GM23248 (cell line): ENCODE results near the gene VEGFC. TPM values are rescaled to one million over a fixed set of nuclear protein-coding genes. Genes with fewer than 3 reads are reported as not detected.

ENCODE experiments used
- DNase-seq: peaks from one replicate; pipeline ENCODE4 v3.0.0-alpha.2; 2015
- H2AFZ ChIP-seq: fragments of 200-600 bp; sonication (generic); 2 replicates; pipeline ENCODE4 v1.6.1; 2016; ENCODE audit warnings: antibody characterized with exemption
- H3F3A ChIP-seq: fragments of 200-600 bp; sonication (generic); 2 replicates; pipeline ENCODE4 v1.6.1; 2016; ENCODE audit warnings: mild to moderate bottlenecking, antibody characterized with exemption, mixed run types; ENCODE audit not compliant: insufficient read depth
- H3K27ac ChIP-seq: fragments of 200-600 bp; sonication (generic); 2 replicates; pipeline ENCODE4 v1.5.1; 2016; ENCODE audit warnings: mild to moderate bottlenecking
- H3K27me3 ChIP-seq: fragments of 200-600 bp; sonication (generic); replicated peaks from 2 replicates; pipeline ENCODE4 v1.6.1; 2016; ENCODE audit warnings: mild to moderate bottlenecking; ENCODE audit not compliant: insufficient read depth
- H3K36me3 ChIP-seq: fragments of 200-600 bp; sonication (generic); 2 replicates; pipeline ENCODE4 v1.6.1; 2016; ENCODE audit warnings: low read depth, mild to moderate bottlenecking
- H3K4me1 ChIP-seq: fragments of 200-600 bp; sonication (generic); 2 replicates; pipeline ENCODE4 v1.6.1; 2016; ENCODE audit warnings: mild to moderate bottlenecking; ENCODE audit not compliant: insufficient read depth
- H3K4me2 ChIP-seq: fragments of 200-600 bp; sonication (generic); one replicate; pipeline ENCODE4 v1.6.1; 2016; ENCODE audit warnings: mild to moderate bottlenecking; ENCODE audit not compliant: unreplicated experiment
- H3K4me3 ChIP-seq: fragments of 200-600 bp; sonication (generic); 2 replicates; pipeline ENCODE4 v1.5.1; 2016; ENCODE audit warnings: mild to moderate bottlenecking
- H3K79me2 ChIP-seq: fragments of 200-600 bp; sonication (generic); 2 replicates; pipeline ENCODE4 v1.6.1; 2016; ENCODE audit warnings: mild to moderate bottlenecking; ENCODE audit not compliant: insufficient read depth
- H3K9ac ChIP-seq: fragments of 200-600 bp; sonication (generic); 2 replicates; pipeline ENCODE4 v1.6.1; 2016; ENCODE audit warnings: mild to moderate bottlenecking
- H3K9me2 ChIP-seq: fragments of 200-600 bp; sonication (generic); 2 replicates; pipeline ENCODE4 v1.6.1; 2016; ENCODE audit warnings: mixed run types, mild to moderate bottlenecking, moderate library complexity; ENCODE audit not compliant: insufficient read depth
- H3K9me3 ChIP-seq: fragments of 200-600 bp; sonication (generic); one replicate; pipeline ENCODE4 v1.6.1; 2017; ENCODE audit warnings: low read depth
- H4K20me1 ChIP-seq: fragments of 200-600 bp; sonication (generic); 2 replicates; pipeline ENCODE4 v1.6.0; 2016; ENCODE audit not compliant: insufficient read depth
- EZH2 ChIP-seq: fragments of 200-600 bp; sonication (generic); IDR thresholded peaks from 2 replicates; pipeline ENCODE4 v1.6.1; 2018; ENCODE audit warnings: antibody characterized with exemption, mild to moderate bottlenecking; ENCODE audit not compliant: insufficient read depth, poor library complexity, severe bottlenecking
- EZH2phosphoT487 ChIP-seq: fragments of 200-600 bp; sonication (generic); IDR thresholded peaks from 2 replicates; pipeline ENCODE4 v1.6.1; 2018; ENCODE audit warnings: antibody characterized with exemption, moderate library complexity, mild to moderate bottlenecking, low read depth; ENCODE audit not compliant: insufficient read depth
- WGBS, 2 experiments: methylation state at CpG; one replicate each; pipeline ENCODE4 v1.1.6; 2015 to 2017; ENCODE audit warnings: low lambda C conversion rate in 2 of 2, low coverage in 1 of 2; ENCODE audit errors: missing lambda C conversion rate in 2 of 2; 5-methylcytosine and 5-hydroxymethylcytosine counted together
- in situ Hi-C: fragments of 300-500 bp; cut with MboI; formaldehyde crosslinking; loops from 2 replicates; pipeline ENCODE4 v1.15.0; 2020
- polyA plus RNA-seq: library from polyadenylated mRNA; unstranded; fragments of >200 nt; fragmentation: Nextera tagmentation; extraction: Ambion mirVana; gene quantifications from 2 replicates; pipeline ENCODE4 v1.2.1, GENCODE V29; 2016
- total RNA-seq: library from RNA; depleted of rRNA; stranded (reverse); fragments of >200 nt; shearing (Covaris generic); gene quantifications from 2 replicates; pipeline ENCODE4 v1.2.3, GENCODE V29; 2014; rRNA removed

VEGFC gene, protein sequence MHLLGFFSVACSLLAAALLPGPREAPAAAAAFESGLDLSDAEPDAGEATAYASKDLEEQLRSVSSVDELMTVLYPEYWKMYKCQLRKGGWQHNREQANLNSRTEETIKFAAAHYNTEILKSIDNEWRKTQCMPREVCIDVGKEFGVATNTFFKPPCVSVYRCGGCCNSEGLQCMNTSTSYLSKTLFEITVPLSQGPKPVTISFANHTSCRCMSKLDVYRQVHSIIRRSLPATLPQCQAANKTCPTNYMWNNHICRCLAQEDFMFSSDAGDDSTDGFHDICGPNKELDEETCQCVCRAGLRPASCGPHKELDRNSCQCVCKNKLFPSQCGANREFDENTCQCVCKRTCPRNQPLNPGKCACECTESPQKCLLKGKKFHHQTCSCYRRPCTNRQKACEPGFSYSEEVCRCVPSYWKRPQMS
- 41.6 and 56.3 TPM in 2 replicates for total RNA-seq
- 20.6 and 21.7 TPM in 2 replicates for polyA plus RNA-seq

DNA sequence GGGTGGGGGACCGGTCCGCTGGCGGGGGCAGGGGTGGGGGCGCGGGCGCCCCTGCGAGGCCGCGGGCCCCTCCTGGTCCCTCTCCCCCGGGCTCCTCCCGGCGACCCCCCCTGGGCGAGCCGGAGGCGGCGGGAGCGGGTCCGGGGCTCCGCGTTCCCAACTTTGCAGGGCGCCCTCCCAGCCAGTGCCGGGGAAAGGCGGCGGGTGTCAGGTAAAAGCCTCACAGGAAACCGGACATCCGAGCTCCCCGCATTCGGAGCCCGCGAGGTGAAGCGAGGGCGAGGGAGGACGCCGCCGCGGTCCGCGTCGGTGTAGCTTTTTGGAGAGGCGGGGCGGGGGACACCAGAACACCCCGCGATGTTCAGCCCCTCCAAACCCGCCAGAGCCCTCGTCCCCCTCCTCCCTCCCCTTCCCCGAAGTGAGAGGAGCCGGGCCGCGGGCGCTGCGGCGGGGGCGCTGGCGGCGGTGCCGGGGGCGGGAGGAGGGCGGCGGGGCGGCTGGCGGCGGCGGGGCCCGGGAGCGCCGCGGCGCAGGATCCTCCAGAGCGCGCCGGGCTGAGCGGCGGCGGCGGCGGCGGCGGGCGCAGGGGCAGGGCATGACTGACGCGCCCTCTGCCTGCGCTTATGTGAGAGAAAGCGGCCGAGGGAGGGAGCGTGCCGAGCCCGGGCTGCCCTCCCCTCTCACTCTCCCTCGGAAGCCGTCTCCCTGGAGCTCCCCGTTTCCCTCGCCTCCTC lies at the start of gene VEGFC:
TSS of gene VEGFC (minus strand) at position 597 of the 734 bp plus-strand sequence. CDS start 611 bp downstream, outside the sequence.
- Histone ChIP-seq H3K9me3 (no peaks in the 10 kb centered on the region), H3K27me3 (no peaks in the 10 kb centered on the region), H3K4me1 (peaks cover 40% of the 10 kb centered on the region), H3K4me3 (peak within 1 kb of the TSS; percentile 89), H3K4me2 (peak within 1 kb of the TSS; percentile 85), H3K9me2 (no peaks in the 10 kb centered on the region), H3K27ac (peak within 1 kb of the TSS; percentile 85), H2AFZ (peak within 1 kb of the TSS; percentile 68), H3K9ac (peak within 1 kb of the TSS; percentile 93), H3F3A (peaks cover 64% of the 10 kb centered on the region), H4K20me1 (no peaks in the 10 kb centered on the region), H3K79me2 (peaks cover 48% of the 10 kb centered on the region), H3K36me3 (0 out of 2 replicates have a peak, but pooled peaks cover 12% of the 10 kb centered on the region)
- peak; percentile 94 for DNase-seq
- 0 to 2% methylated on average over 10 to 74 of the region's 91 CpGs for WGBS, 2 experiments
- in situ Hi-C loops: loop anchor here (25.0 kb wide), 2 partner anchors 245 to 545 kb away; no protein-coding TSS in a partner anchor
- TF ChIP-seq EZH2phosphoT487: no peak
- TF ChIP-seq EZH2: no peak

DNA sequence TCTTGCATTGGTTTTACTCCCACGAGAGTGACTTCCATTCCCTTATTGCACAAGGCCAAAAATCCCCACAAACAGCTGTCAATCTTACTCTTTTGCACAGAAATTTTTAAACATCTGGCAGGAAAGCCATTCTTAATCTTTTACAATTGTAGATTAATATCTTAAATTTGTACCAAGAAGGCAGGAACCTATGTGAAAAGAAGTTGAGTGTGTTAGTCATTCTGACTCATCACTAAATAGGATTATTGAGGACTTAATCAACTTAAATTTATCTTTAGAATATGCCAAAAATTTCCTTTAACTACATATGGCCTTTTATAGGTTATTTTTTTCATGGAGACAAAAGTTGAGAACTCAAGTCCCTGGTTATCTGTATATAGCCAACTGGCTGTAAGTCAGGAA lies 49.0 kb upstream of the VEGFC start:
- in situ Hi-C loops: no loop called here
- H3K4me2 ChIP-seq: peak overlapping the region; percentile 42

DNA sequence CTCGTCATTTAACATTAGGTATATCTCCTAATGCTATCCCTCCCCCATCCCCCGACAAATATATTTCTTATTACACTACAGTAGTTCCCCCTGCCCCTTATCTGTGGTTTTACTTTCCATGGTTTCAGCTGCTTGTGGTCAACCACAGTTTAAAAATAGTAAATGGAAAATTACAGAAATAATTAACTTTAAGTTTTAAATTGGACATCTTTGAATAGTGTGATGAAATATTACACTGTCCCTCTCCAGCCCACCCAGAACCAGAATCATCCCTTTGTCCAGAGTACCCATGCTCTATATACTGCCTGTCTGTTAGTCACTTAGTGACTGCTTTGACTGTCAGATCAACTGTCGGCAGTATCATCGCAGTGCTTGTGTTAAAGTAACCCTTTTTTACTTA lies 47.4 kb upstream of the VEGFC start:
- in situ Hi-C loops: no loop called here
- Histone ChIP-seq H3K9ac (no peak overlapping the region), H3K9me2 (no peaks in the 10 kb centered on the region), H3K9me3 (no peaks in the 10 kb centered on the region), H4K20me1 (no peaks in the 10 kb centered on the region), H3K79me2 (no peaks in the 10 kb centered on the region), H3K4me1 (peaks cover 60% of the 10 kb centered on the region), H3F3A (peaks cover 41% of the 10 kb centered on the region), H3K36me3 (no peaks in the 10 kb centered on the region), H3K4me3 (no peak overlapping the region), H3K4me2 (no peak overlapping the region), H3K27me3 (no peaks in the 10 kb centered on the region), H3K27ac (no peak overlapping the region), H2AFZ (no peak overlapping the region)
- DNase-seq: peak; percentile 16
- WGBS, 2 experiments: 90 to 95% methylated on average over 4 of the region's 4 CpGs
- TF ChIP-seq EZH2: no peak
- TF ChIP-seq EZH2phosphoT487: no peak

More for the DNA sequence above, 49.0 kb upstream of the VEGFC start:
- H3K9me3 ChIP-seq: no peaks in the 10 kb centered on the region
- peak; percentile 74 for DNase-seq
- H3K9me2 ChIP-seq: no peaks in the 10 kb centered on the region
- 10 to 19% methylated on average over 1 of the region's 1 CpG for WGBS, 2 experiments
- H3K79me2 ChIP-seq: no peaks in the 10 kb centered on the region
- H4K20me1 ChIP-seq: no peaks in the 10 kb centered on the region
- peaks cover 55% of the 10 kb centered on the region for H3F3A ChIP-seq
- H3K27me3 ChIP-seq: no peaks in the 10 kb centered on the region
- no peak overlapping the region for H3K9ac ChIP-seq
- no peak overlapping the region for H2AFZ ChIP-seq
- H3K27ac ChIP-seq: peak overlapping the region; percentile 36
- TF ChIP-seq EZH2phosphoT487 (no peak), EZH2 (no peak)
- peaks cover 57% of the 10 kb centered on the region for H3K4me1 ChIP-seq
- no peaks in the 10 kb centered on the region for H3K36me3 ChIP-seq
- no peak overlapping the region for H3K4me3 ChIP-seq

DNA sequence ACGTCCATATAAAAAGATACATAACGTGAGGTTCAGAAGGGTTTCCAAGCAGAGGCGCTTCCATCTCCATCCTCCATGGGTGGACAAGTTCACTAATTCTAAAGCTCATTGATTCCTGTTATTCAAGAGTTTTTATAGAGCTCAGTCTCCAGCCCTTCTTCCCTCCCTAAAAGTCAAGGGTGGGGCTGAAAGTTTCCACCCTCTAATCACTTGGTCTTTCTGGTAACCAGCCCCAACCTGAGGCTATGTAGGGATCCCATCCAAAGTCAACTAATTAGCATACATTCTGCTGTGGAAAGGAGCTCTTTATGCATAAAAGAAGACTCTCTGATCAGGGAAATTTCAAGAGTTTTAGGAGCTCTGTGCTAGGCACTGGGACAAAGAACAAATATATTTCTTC lies 46.9 kb upstream of the VEGFC start:
- Histone ChIP-seq H3K4me3 (no peak overlapping the region), H3K27ac (peak overlapping the region; percentile 54), H4K20me1 (no peaks in the 10 kb centered on the region), H3K9me2 (no peaks in the 10 kb centered on the region), H3K27me3 (no peaks in the 10 kb centered on the region), H3F3A (peaks cover 41% of the 10 kb centered on the region), H2AFZ (no peak overlapping the region), H3K36me3 (no peaks in the 10 kb centered on the region), H3K9me3 (no peaks in the 10 kb centered on the region), H3K4me2 (peak overlapping the region; percentile 39), H3K9ac (no peak overlapping the region), H3K4me1 (peaks cover 60% of the 10 kb centered on the region), H3K79me2 (no peaks in the 10 kb centered on the region)
- no peak for TF ChIP-seq EZH2phosphoT487
- TF ChIP-seq EZH2: no peak
- WGBS, 2 experiments: 68 to 71% methylated on average over 3 of the region's 3 CpGs
- in situ Hi-C loops: no loop called here
- DNase-seq: peak; percentile 17
